HepG2 (cell line): ENCODE results near the gene MSMO1. TPM values are rescaled to one million over a fixed set of nuclear protein-coding genes. Genes with fewer than 3 reads are reported as not detected.

Experiments used
- BRF2 ChIP-seq: sonication (generic); formaldehyde crosslinking; IDR thresholded peaks from 2 replicates; pipeline ENCODE4 v1.8.1; 2022; ENCODE audit warnings: mild to moderate bottlenecking, missing genetic modification reagents
- EZH2 ChIP-seq: conservative IDR thresholded peaks from 2 replicates; pipeline ENCODE4 v1.6.1; 2012; ENCODE audit warnings: mild to moderate bottlenecking, low read depth, low read length, moderate library complexity
- HES4 ChIP-seq: sonication (generic); formaldehyde crosslinking; IDR thresholded peaks from 2 replicates; pipeline ENCODE4 v1.9.0; 2021; ENCODE audit warnings: mild to moderate bottlenecking, missing genetic modification reagents, borderline replicate concordance
- KLF6 ChIP-seq: IDR thresholded peaks from 2 replicates; pipeline ENCODE4 v1.8.0; 2016; ENCODE audit warnings: missing biosample characterization, missing genetic modification reagents
- PRDM4 ChIP-seq: sonication (generic); formaldehyde crosslinking; IDR thresholded peaks from 2 replicates; pipeline ENCODE4 v1.9.0; 2021; ENCODE audit warnings: missing genetic modification reagents, borderline replicate concordance
- PRPF4 ChIP-seq: fragments of 200-400 bp; formaldehyde crosslinking; IDR thresholded peaks from 2 replicates; pipeline ENCODE4 v1.6.1; 2016; ENCODE audit warnings: low read length, low read depth; ENCODE audit not compliant: poor library complexity, severe bottlenecking
- RBM39 ChIP-seq: fragments of 200-400 bp; formaldehyde crosslinking; IDR thresholded peaks from one replicate; pipeline ENCODE4 v1.6.1; 2018; ENCODE audit warnings: antibody characterized with exemption, mild to moderate bottlenecking, low read depth, low read length; ENCODE audit not compliant: poor library complexity, severe bottlenecking
- RFXAP ChIP-seq: sonication (generic); formaldehyde crosslinking; IDR thresholded peaks from 2 replicates; pipeline ENCODE4 v1.4.0; 2020; ENCODE audit warnings: missing genetic modification reagents, borderline replicate concordance
- UBTF ChIP-seq: sonication (generic); formaldehyde crosslinking; IDR thresholded peaks from 2 replicates; pipeline ENCODE4 v1.4.0; 2020; ENCODE audit warnings: mild to moderate bottlenecking, missing genetic modification reagents
- ZNF318 ChIP-seq: sonication (generic); formaldehyde crosslinking; IDR thresholded peaks from 2 replicates; pipeline ENCODE4 v1.4.0; 2020; ENCODE audit warnings: mild to moderate bottlenecking, missing genetic modification reagents
- ZNF672 ChIP-seq: sonication (generic); formaldehyde crosslinking; IDR thresholded peaks from 2 replicates; pipeline ENCODE4 v1.8.1; 2022; ENCODE audit warnings: missing genetic modification reagents
- polyA plus RNA-seq, 8 experiments: library from polyadenylated mRNA; depleted of rRNA in 3 of 8; stranded (reverse) in 7 of 8; unstranded in 1 of 8; fragments of >200 nt; fragmentation: Illumina TruSeq in 4 of 8; extraction: Trizol in 4 of 8; gene quantifications; 2 replicates each; pipeline versions ENCODE4 v1.2.1 to v1.2.3, GENCODE V29; 2011 to 2016; ENCODE audit warnings: low read depth in 4 of 8, missing spikeins in 1 of 8, mixed read lengths in 1 of 8; ENCODE audit not compliant: insufficient read depth in 1 of 8
- total RNA-seq, 5 experiments: library from RNA; depleted of rRNA; stranded (reverse); fragments of >200 nt; fragmentation: Illumina TruSeq; extraction: Trizol; gene quantifications; 2 replicates each; pipeline ENCODE4 v1.2.3, GENCODE V29; 2016; ENCODE audit warnings: low read depth in 1 of 5

Gene MSMO1
- total and polyA plus RNA-seq, 2 of the 13 experiments (the other 11 are each of a cell fraction or from before 2014, with no cell fraction given) = 98.1 to 216 TPM

GRCh38 chr4:165327211-165328100 is at the start of gene MSMO1 (continued):
- no peak for TF ChIP-seq PRDM4 (CRISPR knock-in tag)
- TF ChIP-seq UBTF (CRISPR knock-in tag) = peak; percentile 64
- peak; percentile 88 for TF ChIP-seq RFXAP (CRISPR knock-in tag)
- TF ChIP-seq KLF6 (CRISPR knock-in tag) = no peak; the same call in 1 of the 2 replicates
- TF ChIP-seq RBM39 = peak; percentile 76
- TF ChIP-seq EZH2 = no peak
- TF ChIP-seq BRF2 (CRISPR knock-in tag) = peak; percentile 32; the same call in 1 of the 2 replicates
- TF ChIP-seq HES4 (CRISPR knock-in tag) = peak; percentile 95
- 0 out of 2 replicates have a peak, but pooled peaks have one; percentile 50 for TF ChIP-seq ZNF318 (CRISPR knock-in tag)
- no peak for TF ChIP-seq PRPF4
- TF ChIP-seq ZNF672 (CRISPR knock-in tag) = no peak
